KG1 (cell line): Measurements from ENCODE around the gene PIK3R2.

Experiments
- DNase-seq: peaks from one replicate; lab custom pipeline; 2025; lab: John Stamatoyannopoulos, UW

The PIK3R2 gene

GRCh38 chr19:18123819-18124218, 29.1 kb upstream of the PIK3R2 start:
- DNase-seq = no peak

DNA sequence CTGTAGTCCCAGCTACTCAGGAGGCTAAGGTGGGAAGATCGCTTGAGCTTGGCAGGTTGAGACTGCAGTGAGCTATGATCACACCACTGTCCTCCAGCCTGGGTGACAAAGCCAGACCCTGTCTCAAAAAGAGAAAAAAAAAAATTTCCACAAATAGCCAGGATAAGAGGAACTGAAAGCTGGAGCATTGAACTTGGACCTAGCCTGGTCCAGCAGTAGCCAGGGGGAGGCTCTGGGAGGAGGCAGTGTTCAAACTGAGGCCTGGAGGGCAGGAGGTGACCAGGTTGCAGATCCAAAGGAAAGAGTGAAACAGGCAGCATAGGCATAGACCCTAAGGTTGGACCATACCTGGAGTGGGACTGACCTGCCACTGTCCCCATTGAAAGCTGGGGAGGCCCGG, 26.9 kb upstream of the PIK3R2 start:
- no peak for DNase-seq

- no peak for DNase-seq
These were observed 24.9 kb upstream of the PIK3R2 start for GRCh38 chr19:18128044-18128443.

GRCh38 chr19:18128805-18129204, 24.2 kb upstream of the PIK3R2 start:
- no peak for DNase-seq

DNA sequence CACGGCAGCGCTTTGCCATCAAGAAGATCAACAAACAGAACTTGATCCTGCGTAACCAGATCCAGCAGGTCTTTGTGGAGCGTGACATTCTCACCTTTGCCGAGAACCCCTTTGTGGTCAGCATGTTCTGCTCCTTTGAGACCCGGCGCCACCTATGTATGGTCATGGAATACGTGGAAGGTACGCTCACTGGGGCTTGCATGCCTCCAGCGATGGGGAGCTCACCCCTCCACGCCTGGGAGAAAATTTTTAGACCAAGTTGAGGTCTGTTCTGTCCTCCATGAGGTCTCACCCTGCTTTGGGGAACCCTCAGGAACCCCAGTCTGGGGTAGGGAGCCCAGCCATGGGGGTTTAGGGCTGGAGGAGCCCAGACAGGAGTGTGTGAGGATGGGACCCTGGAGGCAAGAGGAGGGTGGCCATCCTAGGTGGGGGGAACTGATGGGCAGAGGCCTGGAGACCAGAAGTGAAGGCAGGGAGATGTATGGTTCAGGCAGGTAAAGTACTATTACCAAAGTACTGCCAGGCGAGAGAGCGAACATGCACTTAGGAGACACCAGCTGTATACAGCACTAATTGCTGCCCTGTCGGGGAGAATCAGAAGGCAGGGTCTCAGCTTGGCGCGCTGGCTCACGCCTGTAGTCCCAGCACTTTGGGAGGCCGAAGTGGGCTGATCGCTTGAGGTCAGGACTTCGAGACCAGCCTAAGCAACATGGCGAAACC, 22.3 kb upstream of the PIK3R2 start:
- DNase-seq = no peak

DNA sequence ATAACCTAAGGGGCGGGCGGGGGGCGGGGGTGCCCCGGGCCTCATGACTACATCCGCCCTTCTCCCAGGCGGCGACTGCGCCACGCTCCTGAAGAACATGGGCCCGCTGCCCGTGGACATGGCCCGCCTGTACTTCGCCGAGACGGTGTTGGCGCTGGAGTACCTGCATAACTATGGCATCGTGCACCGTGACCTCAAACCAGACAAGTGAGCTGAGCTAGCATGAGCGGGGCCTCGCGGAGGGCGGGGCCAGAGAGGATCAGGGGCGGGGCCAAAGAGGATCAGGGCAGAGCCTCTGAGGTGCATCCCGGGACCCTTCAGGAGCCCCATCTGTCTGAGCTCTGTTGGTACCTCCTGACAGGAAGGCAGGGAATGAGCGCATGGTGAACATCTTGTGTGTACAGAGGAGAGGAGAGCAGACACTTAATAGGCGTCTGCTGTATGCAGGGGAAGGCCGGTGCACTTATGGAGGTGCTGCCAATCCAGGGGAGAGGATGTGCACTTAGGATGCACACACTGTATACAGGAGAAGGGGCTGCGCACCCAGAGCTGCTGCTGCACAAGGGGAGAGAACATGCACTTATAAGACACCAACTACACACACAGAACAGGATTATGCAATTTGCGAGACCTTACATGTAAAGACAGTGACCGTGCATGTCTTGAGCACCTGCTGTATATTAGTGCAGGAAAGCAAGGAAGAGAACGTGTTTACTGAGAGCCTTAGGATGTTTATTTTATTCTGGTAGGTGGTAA, 20.9 kb upstream of the PIK3R2 start:
- DNase-seq = no peak

- DNase-seq = no peak
These were observed 17.0 kb upstream of the PIK3R2 start for GRCh38 chr19:18135712-18136584.

DNA sequence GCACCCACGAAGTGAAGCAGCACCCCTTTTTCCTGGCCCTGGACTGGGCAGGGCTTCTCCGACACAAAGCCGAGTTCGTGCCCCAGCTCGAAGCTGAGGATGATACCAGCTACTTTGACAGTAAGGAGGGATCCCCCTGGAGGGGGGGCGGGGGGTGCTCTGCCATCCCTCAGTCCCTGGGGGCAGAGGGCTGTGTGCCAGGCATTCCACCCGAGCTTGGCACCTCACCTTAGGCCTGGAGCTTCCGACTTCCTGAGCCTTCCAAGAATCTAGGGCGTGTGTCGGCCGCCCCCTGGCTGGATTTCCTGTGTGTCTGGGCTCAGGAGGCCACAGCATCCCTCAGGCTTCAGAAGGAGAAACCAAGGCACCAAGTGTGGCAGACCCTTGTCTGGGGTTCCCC, 15.7 kb upstream of the PIK3R2 start:
- DNase-seq = no peak

- DNase-seq = no peak
These were observed 15.2 kb upstream of the PIK3R2 start for GRCh38 chr19:18137657-18138339.

DNA sequence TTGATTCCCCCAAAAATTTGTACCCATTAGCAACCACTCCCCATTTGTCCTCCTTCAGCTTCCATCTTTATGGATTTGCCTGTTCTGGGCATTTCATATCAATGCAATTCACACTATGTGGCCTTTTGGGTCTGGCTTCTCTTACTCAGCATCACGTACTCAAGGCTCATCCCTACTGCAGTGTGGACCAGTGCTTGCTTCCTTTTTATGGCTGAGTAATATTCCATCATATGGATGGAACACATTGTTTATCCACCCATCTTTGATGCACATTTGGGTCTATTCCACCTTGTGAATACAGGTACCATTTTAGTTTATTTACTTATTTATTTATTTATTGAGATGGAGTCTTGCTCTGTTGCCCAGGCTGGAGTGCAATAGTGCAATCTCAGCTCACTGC, 12.5 kb upstream of the PIK3R2 start:
- no peak for DNase-seq

GRCh38 chr19:18141031-18141430, 11.9 kb upstream of the PIK3R2 start:
- no peak for DNase-seq

- no peak for DNase-seq
These were observed 9.1 kb upstream of the PIK3R2 start for GRCh38 chr19:18143902-18144301.

GRCh38 chr19:18144361-18144760, 8.6 kb upstream of the PIK3R2 start:
- no peak for DNase-seq

DNA sequence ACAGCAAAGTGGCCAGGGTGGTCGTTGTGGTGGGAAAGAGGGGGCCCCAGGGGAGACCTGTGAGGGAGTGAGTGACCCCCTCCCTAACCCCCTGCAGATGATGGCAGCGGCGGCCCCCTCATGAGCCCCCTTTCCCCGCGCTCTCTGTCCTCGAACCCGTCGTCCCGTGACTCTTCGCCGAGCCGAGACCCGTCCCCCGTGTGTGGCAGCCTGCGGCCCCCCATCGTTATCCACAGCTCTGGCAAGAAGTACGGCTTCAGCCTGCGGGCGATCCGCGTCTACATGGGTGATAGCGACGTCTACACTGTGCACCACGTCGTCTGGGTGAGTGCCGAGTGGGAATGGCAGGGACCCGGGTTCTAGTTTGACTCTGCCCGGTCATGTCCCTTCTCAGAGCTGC, 8.1 kb upstream of the PIK3R2 start:
- DNase-seq = no peak

DNA sequence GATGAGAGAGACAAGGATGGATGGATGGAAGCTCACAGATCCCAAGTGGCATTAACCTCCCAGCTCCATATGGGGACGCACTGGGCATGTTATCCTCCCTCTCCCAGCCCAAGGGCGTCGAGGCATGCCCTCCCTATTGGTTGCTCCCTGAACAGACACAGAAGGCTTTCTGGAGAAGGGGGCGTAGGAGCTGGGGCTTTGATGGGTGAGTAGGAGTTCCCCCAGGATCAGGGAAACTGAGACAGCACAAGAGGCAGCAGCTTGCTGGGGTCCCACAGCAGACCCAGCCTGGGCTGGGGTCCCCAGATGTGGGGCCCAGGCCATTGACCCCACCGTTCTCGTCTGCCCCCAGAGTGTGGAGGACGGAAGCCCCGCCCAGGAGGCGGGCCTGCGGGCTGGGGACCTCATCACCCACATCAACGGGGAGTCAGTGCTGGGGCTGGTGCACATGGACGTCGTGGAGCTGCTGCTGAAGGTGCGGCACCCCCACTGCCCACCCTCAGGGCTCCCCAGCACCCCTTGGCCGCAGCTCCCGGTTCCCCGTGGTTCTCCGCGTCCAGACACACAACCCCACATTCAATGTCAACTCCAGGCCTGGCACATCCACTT, 7.5 kb upstream of the PIK3R2 start:
- no peak for DNase-seq

GRCh38 chr19:18147396-18147795, 5.6 kb upstream of the PIK3R2 start:
- DNase-seq = no peak

DNA sequence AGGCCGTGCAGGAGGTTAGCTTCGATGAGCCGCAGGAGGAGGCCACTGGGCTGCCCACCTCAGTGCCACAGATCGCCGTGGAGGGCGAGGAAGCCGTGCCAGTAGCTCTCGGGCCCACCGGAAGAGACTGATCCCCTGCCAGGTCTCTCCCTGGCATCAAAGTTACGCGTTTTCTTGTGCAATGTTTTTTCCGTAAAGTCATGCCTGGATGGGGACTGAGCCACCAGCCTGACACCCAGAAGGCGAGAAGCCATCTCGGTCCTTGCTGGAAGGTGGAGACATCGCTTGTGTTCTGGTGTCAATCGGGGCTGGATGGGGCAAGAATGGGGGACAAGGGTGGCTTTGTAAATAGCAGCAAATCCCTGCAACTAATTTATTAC, 3.4 kb upstream of the PIK3R2 start:
- DNase-seq = no peak

- no peak for DNase-seq
These were observed 2.0 kb upstream of the PIK3R2 start for GRCh38 chr19:18150776-18151624.

DNA sequence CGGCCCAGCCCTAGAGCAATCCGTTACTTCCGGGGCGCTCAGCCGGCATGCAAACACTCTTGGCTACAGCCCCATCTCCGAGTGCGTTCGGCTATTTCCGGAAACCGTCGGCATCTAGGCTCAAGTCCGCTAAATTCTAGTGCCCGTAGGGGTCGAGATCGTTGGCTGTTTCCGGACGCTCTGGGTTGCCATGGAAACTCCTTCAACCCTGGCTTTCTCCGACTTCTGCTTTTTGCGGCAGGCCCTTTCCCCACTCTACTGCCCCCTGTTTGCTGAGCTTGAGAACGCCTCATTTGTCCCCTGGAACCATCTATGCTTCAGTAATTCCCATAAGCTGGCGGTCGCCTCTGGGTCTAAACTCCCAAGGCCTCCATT, 534 bp upstream of the PIK3R2 start:
- peak; percentile 100 for DNase-seq

DNA sequence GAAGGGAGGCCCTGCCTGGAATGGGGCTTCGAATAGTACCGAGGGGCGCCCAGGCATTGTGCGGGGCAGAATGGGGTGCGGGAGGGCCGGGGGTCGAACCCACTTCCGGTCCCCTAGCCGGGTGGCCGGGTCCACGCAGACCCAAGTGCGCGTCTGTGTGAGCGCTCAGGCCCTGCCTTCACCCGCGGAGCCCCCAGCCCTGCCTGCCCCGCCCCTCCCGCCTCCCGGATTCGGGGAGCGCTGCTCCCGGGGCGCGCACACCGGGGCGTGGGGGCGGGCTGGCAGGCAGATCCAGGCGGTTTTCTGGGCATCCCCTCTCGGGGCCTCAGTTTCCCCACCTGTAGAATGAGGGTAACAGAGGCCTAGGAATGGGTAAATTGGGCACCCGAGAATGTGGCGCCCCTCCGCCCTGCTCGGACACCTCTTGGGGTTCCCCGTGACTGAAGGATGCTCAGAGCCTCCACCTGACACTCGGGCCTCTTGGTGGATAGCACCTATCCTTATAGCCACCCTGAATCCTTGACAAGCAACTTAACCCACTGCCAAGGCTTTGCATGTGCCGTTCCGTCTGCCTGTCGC, 682 bp downstream of the PIK3R2 start:
- no peak for DNase-seq
